ENCODE measurements around the gene FKBP2.

DNA sequence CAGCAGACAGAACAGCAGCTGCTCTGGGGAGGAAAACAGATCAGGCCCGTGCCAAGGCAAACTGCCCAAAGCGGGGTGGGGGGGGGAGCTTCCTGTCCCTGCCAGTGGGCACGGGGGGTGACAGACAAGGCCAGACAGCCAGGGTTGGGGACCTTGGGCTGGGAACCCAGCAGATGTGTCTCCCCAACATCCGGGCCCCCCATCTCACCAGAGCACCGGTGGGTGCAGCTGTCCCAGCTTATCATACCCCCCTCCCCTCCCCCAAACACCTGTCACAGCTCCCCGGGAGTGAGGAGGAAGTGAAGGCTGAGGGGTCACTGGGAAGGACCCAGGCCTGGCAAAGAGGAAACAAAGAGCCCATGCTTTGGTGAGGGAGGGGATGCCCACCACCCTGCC is 4.5 kb downstream of the FKBP2 start:
- TF ChIP-seq, protein P1, sequence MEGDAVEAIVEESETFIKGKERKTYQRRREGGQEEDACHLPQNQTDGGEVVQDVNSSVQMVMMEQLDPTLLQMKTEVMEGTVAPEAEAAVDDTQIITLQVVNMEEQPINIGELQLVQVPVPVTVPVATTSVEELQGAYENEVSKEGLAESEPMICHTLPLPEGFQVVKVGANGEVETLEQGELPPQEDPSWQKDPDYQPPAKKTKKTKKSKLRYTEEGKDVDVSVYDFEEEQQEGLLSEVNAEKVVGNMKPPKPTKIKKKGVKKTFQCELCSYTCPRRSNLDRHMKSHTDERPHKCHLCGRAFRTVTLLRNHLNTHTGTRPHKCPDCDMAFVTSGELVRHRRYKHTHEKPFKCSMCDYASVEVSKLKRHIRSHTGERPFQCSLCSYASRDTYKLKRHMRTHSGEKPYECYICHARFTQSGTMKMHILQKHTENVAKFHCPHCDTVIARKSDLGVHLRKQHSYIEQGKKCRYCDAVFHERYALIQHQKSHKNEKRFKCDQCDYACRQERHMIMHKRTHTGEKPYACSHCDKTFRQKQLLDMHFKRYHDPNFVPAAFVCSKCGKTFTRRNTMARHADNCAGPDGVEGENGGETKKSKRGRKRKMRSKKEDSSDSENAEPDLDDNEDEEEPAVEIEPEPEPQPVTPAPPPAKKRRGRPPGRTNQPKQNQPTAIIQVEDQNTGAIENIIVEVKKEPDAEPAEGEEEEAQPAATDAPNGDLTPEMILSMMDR (IDR thresholded peaks at IDR 0.05; ENCODE audit: insufficient read depth, low read depth, low read length), result no peak
- no peak for TF ChIP-seq EZH2 (IDR thresholded peaks at IDR 0.05; ENCODE audit: insufficient read depth, low read length)
